WTC11 (cell line): ENCODE measurements around the gene GDF7.

Source experiments
- MAX ChIP-seq: sonication (generic); formaldehyde crosslinking; IDR thresholded peaks from 2 replicates; pipeline ENCODE4 v1.8.0; 2022; ENCODE audit warnings: mild to moderate bottlenecking, missing genetic modification reagents
- TF ChIP-seq, protein P1 (sequence below): fragments of 200-600 bp; IDR thresholded peaks from 2 replicates; pipeline ENCODE4 v1.8.0; 2022; ENCODE audit warnings: antibody characterized with exemption

DNA sequence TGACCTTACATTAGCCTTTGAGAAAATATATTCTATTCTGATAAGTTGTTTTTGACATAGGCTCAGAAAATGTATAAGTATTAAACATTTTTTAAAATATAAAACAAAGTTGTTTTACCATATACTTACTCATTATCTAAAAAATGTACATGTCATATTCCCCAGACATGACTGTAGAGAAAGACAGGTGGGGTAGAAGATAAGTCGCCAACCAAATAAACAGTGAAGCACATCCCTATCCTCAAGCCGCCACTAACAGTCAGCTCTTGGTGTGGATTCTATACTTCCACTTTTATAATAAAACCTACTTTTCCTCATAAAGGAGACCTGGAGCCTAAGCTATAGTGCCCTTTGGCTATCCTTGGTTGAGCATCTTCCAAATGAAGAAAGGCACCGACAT, 26.4 kb downstream of the GDF7 start:
- TF ChIP-seq, protein P1, sequence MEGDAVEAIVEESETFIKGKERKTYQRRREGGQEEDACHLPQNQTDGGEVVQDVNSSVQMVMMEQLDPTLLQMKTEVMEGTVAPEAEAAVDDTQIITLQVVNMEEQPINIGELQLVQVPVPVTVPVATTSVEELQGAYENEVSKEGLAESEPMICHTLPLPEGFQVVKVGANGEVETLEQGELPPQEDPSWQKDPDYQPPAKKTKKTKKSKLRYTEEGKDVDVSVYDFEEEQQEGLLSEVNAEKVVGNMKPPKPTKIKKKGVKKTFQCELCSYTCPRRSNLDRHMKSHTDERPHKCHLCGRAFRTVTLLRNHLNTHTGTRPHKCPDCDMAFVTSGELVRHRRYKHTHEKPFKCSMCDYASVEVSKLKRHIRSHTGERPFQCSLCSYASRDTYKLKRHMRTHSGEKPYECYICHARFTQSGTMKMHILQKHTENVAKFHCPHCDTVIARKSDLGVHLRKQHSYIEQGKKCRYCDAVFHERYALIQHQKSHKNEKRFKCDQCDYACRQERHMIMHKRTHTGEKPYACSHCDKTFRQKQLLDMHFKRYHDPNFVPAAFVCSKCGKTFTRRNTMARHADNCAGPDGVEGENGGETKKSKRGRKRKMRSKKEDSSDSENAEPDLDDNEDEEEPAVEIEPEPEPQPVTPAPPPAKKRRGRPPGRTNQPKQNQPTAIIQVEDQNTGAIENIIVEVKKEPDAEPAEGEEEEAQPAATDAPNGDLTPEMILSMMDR, result no peak
- TF ChIP-seq MAX (CRISPR knock-in tag), result no peak
